NCI-H526 treated with DMSO at 0.1 percent for 48 hours (cell line): Measurements from ENCODE around the gene PRR23E.

Source experiments
- DNase-seq: peaks from one replicate; lab custom pipeline; 2025; lab: John Stamatoyannopoulos, UW

Gene PRR23E

GRCh38 chr3:127185268-127185667 lies 7.7 kb upstream of the PRR23E start:
- no peak for DNase-seq

DNA sequence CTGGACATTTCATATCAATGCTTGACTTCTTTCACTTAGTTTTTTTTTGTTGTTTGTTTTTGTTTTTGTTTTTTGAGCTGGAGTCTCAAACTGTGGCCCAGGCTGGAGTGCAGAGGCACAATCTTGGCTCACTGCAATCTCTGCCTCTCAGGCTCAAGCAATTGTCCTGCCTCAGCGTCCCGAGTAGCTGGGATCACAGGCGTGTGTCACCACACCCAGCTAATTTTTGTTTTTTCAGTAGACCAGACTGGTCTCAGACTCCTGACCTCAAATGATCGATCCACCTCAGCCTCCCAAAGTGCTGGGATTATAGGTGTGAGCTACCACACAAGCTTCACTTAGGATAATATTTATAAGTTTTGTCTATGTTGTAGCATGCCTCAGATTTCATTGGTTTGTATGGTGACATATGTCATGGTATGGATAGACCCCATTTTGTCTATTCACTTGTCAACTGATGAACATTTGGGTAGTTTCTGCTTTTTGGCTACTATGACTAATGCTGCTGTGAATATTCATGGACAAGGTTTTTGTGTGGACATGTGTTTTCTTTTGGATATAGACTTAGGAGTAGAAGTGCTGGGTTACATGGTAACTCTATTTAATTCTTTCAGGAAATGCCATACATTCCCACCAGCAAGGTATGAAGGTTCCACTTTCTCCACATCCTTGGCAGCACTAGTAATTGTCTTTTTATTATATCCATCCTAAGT lies 6.8 kb upstream of the PRR23E start:
- DNase-seq, result no peak

DNA sequence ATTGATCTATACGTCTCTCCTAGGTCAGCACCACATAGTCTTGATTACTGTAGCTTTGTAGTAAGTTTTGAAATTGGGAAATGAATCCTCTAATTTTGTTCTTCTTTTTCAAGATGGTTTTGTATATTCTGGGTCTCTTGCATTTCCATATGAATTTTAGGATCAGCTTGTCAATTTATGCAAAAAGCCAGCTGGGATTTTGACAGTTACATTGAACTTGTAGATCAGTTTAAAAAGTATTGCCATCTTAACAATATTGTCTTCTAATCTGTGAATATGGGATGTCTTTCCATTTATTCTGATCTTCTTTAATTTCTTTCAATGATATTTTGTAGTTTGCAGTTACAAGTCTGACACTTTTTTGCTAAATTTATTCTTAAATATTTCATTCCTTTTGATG lies 5.6 kb upstream of the PRR23E start:
- DNase-seq, result no peak

- DNase-seq, result no peak
Observed at GRCh38 chr3:127193341-127193740, 410 bp downstream of the PRR23E start.

DNA sequence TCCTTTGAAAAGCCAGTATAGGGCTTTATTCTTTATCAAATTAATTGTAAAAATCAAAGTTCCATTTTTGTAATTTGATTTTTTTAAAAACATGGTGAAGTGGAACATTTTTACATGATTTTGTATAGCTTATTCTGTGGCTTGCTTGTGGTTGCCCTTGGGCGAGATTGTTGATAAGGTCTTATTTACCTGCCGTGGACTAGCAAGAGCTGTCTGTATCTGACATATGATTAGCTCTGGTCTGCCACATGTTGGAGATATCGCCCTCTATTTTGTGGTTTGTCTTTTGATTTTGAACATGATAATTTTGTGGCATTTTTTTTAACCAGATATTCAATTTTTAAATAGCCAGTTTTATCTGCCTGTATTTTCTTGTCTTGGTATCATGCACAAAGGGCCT lies 844 bp downstream of the PRR23E start:
- DNase-seq, result no peak

GRCh38 chr3:127194601-127195187 lies 1.8 kb downstream of the PRR23E start:
- DNase-seq, result no peak

GRCh38 chr3:127195417-127195816 lies 2.5 kb downstream of the PRR23E start:
- DNase-seq, result no peak

DNA sequence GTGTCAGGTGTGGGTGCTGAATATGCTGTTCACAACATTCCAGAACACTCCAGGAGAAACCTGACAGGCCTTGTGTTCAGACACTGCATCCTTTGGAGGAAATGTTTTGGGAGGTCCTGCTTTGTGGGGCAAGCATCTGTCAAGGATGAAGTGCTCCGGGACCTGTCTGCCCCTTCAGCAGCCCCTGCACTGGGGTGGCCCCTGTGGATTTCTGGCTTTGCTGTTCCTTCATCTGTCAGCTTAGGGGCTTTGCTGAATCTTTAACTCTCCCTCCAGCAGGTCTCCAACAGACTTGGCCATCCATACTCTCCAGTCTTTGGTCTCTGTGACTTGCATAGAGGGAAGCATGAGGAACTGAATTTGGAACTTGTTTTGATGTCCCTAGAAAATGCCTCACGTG lies 3.1 kb downstream of the PRR23E start:
- no peak for DNase-seq

GRCh38 chr3:127196466-127197299 lies 3.8 kb downstream of the PRR23E start:
- DNase-seq, result no peak

DNA sequence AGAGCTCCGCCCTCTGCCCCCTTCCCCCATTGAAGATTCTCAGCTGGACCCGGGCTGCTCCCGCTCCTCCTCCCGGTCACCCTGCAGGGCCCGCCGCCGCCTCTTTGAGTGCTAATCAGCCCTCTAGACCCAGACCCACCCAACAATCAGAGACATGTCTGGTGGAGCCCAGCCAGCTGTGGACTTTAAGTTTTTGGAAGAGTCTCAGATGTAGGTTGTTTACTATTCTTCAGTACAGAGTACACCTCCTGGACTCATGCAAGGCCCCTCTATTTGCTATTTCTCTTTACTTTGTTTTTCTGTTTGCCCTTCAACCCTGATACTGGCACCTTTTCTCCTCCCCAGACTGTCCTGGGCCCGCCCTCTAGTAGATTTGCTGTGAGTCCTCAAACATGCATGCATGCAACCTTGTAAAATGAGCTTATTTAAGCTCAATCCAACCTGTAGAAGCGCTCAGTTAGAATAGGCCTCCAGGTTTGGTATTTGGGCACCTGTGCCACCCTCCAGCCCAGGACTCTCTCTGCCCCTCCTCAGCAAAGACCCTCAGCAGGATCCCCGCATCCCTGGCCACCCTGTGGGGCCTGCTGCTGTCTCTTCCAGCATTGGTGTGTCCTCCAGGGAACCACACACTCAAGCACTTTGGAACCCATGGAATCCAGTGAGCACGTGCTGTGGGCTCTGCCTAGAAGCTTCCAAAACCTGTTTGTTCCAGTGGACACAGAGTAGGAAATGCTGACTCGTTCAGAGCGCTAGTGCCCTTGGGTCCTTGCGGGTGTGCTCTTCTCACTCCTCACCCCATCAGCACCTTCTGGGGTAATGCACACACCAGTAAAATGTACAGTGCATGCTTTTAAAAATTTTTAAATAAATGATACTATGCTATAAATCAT lies 4.6 kb downstream of the PRR23E start:
- no peak for DNase-seq

DNA sequence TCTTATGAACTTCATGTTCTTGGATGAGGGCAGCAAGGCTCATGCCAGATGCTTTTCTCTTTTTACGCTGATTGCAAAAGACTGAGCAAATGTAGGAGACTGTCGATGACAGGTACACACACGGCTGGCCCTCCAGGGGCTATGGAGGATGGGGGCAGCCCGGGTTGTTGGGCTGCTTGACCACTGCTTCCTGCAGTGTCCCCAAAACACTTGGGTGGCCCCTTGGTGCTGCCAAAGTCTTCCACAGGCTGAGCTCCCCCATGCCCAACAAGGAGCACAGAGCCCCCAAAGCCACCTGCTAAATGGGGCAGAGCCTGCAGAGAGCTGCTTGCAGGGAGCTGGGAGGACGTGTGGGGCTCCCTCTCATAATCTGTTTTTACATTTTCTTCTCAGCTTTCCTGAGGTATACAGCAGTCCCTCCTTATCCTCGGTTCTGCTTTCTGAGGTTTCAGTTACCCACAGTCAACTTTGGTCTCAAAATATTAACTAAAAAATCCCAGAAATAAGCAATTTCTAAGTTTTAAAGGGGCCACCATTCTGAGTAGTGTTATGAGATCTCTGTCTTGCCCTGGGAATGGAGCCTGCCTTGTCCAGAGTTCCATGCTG lies 7.3 kb downstream of the PRR23E start:
- DNase-seq, result no peak

- no peak for DNase-seq
Observed at GRCh38 chr3:127203024-127203423, 10.1 kb downstream of the PRR23E start.

GRCh38 chr3:127204841-127205582 lies 12.1 kb downstream of the PRR23E start:
- DNase-seq, result no peak

- no peak for DNase-seq
Observed at GRCh38 chr3:127206154-127206553, 13.2 kb downstream of the PRR23E start.

GRCh38 chr3:127206611-127207516 lies 13.9 kb downstream of the PRR23E start:
- DNase-seq, result no peak

DNA sequence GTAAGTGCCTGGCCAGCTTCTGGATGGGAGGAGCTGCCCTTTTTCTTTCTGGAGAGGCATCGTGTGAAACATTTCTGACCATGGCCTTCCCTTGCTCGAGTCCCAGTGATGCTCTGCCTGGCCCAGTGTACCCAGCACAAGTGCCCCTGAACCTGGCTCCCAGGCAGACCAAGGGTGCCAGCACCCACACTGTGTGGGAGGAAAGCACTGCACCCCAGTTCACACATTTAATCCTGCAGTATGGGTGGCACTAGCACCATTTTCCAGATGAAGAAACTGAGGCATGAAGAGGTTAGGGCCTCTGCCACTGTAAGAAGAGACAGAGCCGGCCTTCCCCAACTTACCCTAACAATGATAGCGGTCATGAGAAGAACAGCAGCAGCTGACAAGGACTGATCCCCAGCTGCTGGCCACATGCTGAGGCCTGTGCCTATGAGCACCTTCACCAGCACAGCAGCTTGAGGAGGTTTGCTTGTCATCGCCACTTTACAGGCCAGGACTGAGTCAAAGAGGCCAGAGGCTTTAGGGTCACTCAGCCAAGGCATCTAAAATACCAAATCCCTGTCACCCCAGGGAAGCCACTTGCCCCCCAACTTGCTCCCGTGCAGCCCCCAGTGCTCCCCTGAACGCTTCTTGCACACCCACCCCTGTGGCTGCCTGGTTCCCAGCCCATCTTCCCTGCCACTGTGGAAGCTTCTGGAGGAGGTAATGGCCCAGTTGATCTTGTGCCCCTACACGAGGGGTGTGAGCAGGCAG lies 15.0 kb downstream of the PRR23E start:
- DNase-seq, result no peak

DNA sequence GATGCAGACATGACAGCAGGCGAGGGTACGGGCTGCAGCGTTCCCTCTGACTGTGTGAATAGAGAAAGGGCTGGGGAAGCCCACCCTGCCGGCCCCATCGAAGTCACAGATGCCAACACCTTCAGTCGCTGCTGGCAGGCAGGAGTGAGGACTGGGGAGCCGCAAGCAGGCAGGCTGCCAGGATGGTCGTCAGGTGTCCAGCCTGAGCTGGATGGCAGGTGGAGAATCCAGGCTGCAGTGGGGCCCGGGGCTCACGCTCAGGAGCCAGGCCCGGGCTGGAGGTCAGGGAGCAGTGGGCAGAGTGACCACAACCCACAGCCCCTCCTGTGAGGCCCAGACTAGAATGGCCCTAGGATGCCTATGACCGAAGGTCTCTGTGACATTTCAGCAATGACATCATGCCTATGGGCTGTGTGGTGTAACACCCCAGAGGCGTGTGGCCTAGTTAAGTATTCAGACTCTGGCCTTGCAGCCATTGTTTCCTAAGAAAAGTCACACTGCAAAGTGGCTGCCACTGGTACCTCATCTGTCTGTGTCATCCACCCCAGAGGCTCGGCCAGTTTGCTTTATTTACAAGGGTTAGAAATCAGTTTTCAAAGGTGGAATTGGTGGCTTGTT lies 15.7 kb downstream of the PRR23E start:
- DNase-seq, result no peak

GRCh38 chr3:127209155-127209839 lies 16.4 kb downstream of the PRR23E start:
- no peak for DNase-seq
